ENCODE data around the gene SLC9A9.

GRCh38 chr3:143427631-143428030 is 420.6 kb downstream of the SLC9A9 start:
- TF ChIP-seq CTCF (IDR thresholded peaks at IDR 0.05) (no peak), POLR2AphosphoS5 (IDR thresholded peaks at IDR 0.05) (no peak)
